A673 (cell line): ENCODE data around the gene RGS13.

Source experiments
- EZH2 ChIP-seq: fragments of 200-600 bp; sonication (generic); IDR thresholded peaks from 2 replicates; pipeline ENCODE4 v1.6.1; 2017; ENCODE audit warnings: borderline replicate concordance, low read depth, mild to moderate bottlenecking, mixed read lengths, antibody characterized with exemption, low read length; ENCODE audit not compliant: poor library complexity, severe bottlenecking
- TF ChIP-seq, protein P1 (sequence below): fragments of 300-800, 200-600 bp; sonication (generic); conservative IDR thresholded peaks from 2 replicates; pipeline ENCODE4 v1.5.1; 2017; ENCODE audit warnings: low read depth, mild to moderate bottlenecking, antibody characterized with exemption, low read length, moderate library complexity, mixed read lengths

DNA sequence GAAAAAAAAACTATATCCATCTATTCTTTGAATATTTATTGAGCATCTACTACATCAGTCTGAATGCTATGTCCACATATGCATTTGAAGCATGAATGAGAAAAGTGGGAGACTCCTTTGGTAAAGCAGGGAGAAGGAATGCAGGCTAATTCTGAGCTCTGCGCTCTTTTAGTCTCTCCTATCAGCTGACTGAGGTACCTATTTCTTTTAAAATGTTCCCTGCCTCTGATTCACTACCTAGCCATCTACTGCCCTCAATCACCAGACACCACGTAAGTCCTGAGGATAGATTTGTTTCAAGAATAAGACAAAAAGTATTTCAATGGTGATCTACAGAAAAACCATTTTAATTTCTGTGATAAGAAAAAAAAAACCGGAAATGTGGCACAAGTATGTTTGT is 3.8 kb upstream of the RGS13 start:
- TF ChIP-seq, protein P1, sequence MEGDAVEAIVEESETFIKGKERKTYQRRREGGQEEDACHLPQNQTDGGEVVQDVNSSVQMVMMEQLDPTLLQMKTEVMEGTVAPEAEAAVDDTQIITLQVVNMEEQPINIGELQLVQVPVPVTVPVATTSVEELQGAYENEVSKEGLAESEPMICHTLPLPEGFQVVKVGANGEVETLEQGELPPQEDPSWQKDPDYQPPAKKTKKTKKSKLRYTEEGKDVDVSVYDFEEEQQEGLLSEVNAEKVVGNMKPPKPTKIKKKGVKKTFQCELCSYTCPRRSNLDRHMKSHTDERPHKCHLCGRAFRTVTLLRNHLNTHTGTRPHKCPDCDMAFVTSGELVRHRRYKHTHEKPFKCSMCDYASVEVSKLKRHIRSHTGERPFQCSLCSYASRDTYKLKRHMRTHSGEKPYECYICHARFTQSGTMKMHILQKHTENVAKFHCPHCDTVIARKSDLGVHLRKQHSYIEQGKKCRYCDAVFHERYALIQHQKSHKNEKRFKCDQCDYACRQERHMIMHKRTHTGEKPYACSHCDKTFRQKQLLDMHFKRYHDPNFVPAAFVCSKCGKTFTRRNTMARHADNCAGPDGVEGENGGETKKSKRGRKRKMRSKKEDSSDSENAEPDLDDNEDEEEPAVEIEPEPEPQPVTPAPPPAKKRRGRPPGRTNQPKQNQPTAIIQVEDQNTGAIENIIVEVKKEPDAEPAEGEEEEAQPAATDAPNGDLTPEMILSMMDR = no peak
- TF ChIP-seq EZH2 = no peak
